Kidney epithelial cell (primary cell): ENCODE measurements around the gene ACP1. TPM values are rescaled to one million over a fixed set of nuclear protein-coding genes. Genes with fewer than 3 reads are reported as not detected.

Source experiments
- DNase-seq: peaks from one replicate; pipeline ENCODE4 v3.0.0-alpha.2; 2010; ENCODE audit warnings: low read depth
- H3K27me3 ChIP-seq: 2 replicates; pipeline ENCODE4 v1.6.0; 2011; ENCODE audit warnings: low read length; ENCODE audit not compliant: control insufficient read depth, insufficient read depth
- H3K36me3 ChIP-seq: 2 replicates; pipeline ENCODE4 v1.5.1; 2011; ENCODE audit warnings: low read length; ENCODE audit not compliant: control insufficient read depth, insufficient read depth
- H3K4me3 ChIP-seq: 2 replicates; pipeline ENCODE4 v1.5.1; 2011; ENCODE audit warnings: low read depth, mild to moderate bottlenecking, control low read depth, low read length
- total RNA-seq: library from RNA; depleted of rRNA; stranded (reverse); fragments of >200 nt; gene quantifications from 2 replicates; pipeline ENCODE4 v1.2.3, GENCODE V29; 2015
- TF ChIP-seq, protein P1 (sequence below): IDR thresholded peaks from 2 replicates; pipeline ENCODE4 v1.5.1; 2011; ENCODE audit warnings: mild to moderate bottlenecking, moderate library complexity, low read length, control low read depth, inconsistent platforms; ENCODE audit not compliant: insufficient read depth, poor library complexity, severe bottlenecking

The ACP1 gene
- total RNA-seq, 1 donor from 2014 or later: 120 TPM

DNA sequence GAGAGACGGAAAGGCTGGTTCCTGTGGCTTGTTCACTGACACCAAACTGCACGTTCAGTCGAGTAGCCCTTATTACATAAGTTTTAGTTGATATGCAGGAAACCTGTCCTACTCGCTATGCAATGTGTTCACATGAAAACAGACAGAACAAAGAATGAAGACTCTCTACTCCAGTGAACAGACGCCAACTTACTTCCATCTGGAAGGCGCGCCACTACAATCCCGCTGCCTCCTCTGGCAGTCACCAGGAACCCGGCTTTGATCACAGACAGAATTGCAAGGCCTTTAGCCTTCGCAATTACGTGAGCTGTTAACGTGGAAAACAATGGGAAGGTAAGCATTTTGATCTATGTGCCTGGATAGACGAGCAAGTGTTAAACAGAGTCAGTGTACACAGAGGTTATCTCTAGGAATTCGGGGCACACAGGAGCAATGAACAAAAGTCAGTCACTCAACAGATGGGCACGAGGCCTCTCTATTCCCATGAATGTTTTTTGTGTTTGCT lies 15.2 kb upstream of the ACP1 start:
- no peak for DNase-seq
- TF ChIP-seq, protein P1, sequence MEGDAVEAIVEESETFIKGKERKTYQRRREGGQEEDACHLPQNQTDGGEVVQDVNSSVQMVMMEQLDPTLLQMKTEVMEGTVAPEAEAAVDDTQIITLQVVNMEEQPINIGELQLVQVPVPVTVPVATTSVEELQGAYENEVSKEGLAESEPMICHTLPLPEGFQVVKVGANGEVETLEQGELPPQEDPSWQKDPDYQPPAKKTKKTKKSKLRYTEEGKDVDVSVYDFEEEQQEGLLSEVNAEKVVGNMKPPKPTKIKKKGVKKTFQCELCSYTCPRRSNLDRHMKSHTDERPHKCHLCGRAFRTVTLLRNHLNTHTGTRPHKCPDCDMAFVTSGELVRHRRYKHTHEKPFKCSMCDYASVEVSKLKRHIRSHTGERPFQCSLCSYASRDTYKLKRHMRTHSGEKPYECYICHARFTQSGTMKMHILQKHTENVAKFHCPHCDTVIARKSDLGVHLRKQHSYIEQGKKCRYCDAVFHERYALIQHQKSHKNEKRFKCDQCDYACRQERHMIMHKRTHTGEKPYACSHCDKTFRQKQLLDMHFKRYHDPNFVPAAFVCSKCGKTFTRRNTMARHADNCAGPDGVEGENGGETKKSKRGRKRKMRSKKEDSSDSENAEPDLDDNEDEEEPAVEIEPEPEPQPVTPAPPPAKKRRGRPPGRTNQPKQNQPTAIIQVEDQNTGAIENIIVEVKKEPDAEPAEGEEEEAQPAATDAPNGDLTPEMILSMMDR: no peak
- no peak overlapping the region for H3K4me3 ChIP-seq
- H3K36me3 ChIP-seq: no peaks in the 10 kb centered on the region
- H3K27me3 ChIP-seq: no peaks in the 10 kb centered on the region

- DNase-seq: no peak
- TF ChIP-seq, protein P1: no peak
- no peak overlapping the region for H3K4me3 ChIP-seq
- H3K36me3 ChIP-seq: no peaks in the 10 kb centered on the region
- no peaks in the 10 kb centered on the region for H3K27me3 ChIP-seq
Observed at GRCh38 chr2:252001-252602, 12.6 kb upstream of the ACP1 start.

GRCh38 chr2:253202-253638 lies 11.5 kb upstream of the ACP1 start:
- H3K36me3 ChIP-seq: no peaks in the 10 kb centered on the region
- no peaks in the 10 kb centered on the region for H3K27me3 ChIP-seq
- TF ChIP-seq, protein P1: no peak
- H3K4me3 ChIP-seq: no peak overlapping the region
- DNase-seq: no peak

- TF ChIP-seq, protein P1: no peak
- Histone ChIP-seq H3K4me3 (no peak overlapping the region), H3K36me3 (no peaks in the 10 kb centered on the region), H3K27me3 (no peaks in the 10 kb centered on the region)
- DNase-seq: peak; percentile 12
Observed at GRCh38 chr2:254241-254640, 10.5 kb upstream of the ACP1 start.

- no peaks in the 10 kb centered on the region for H3K36me3 ChIP-seq
- DNase-seq: no peak
Observed at GRCh38 chr2:255195-255594, 9.6 kb upstream of the ACP1 start.

More at GRCh38 chr2:255195-255594, 9.6 kb upstream of the ACP1 start:
- Histone ChIP-seq H3K27me3 (no peaks in the 10 kb centered on the region), H3K4me3 (no peak overlapping the region)
- TF ChIP-seq, protein P1: no peak
